Endometrium (tissue), 2 donors: Measurements from ENCODE around the gene APMAP.
"Not testable (repeated sequence)": the region's sequence is repeated elsewhere in the genome, so short reads cannot be mapped to it uniquely, and the experiment has no call there.

Source experiments
- FAIRE-seq: peaks from 2 replicates; lab custom pipeline; 2012; peaks lifted over from hg19 to GRCh38; lab: Jason Lieb, UNC
- donor health status: control.
- donor health status: control.

APMAP gene

DNA sequence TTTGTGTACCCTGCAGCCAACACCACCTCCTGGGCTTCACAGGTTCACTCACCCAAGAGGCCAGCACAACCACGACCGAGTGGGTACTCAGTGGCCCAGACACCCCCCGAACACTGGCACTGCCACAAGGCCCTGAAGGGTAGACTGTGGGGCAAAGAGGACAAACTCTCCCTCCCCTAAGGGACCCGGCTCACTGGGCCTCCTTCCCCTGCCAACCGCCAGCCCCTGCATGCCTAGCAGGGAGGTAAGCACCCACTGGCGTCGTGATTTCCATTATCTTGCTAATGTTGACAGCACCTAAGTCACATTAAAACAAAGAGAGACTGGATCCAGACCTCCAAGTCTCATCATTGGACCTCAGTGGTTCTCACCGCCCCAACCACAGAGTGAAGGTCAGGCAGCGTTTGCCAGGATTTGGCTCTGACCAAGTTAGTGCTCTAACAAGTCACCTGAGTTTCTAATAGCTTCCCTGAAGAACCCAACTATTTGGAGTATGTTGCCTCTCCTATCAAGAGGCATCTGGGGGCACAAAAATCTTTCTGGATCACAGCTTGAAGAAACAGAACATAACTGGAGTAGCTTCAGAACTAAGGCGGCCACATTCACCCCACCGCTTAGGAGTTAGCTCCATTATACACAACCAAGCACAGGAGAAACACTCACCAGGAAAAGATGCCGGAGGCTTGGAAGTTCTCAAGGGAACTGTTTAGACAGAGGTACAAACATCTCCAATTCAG is 14.0 kb upstream of the APMAP start:
- no peak for FAIRE-seq

DNA sequence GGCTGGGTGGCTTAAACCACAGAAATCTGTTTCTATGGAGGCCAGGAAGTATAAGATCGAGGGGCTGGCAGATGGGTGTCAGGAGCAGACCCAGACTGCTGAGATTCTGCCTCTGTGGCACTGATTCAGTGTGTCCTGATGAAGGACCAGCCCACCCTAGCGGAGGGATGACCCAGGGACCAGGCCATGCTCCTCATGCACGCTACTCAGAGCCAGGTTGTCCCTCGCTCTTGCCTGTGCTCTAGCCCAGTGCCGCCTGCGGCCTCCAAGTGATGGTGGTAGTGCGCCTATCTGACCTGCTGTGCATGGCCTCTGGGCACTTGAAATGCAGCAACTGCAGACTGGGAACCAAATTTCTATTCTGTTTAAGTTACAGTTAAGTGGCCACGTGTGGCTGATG is 13.1 kb upstream of the APMAP start:
- no peak for FAIRE-seq

DNA sequence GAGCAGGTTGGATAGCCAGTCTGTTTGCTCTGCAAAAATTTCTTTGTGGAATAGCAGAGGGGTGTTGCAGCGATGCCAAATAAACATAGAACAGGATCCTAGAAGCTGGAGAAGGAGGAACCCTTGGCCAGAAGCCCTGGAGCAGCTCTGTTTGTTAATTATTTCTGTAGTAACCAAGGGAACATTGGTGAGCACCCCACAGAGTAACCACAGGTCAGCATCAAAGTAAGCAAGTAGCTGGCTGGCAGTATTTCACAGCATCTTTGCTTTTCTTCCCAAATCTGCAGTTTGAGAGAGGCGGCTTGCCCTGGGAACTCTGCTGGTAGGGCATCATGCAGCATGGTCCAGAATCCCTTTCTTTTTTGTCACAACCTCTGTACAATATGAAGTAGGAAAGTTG is 12.7 kb upstream of the APMAP start:
- FAIRE-seq = no peak

DNA sequence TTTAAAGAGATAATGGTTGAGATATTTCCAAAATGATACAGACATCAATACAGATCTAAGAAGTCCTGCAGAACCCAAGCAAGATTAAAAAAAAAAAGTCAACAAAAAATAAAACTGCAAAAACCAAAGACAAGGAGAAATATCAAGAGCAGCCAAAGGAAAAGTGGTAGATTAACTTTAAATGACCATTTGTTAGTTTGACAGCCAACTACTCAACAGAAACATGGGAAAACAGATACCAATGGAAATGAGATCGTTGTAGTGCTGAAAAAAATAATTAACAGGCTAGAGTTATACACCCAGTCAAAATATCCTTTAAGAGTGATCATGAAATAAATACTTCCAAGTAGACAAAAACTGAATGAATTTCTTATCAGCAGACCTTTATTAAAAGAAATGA is 10.5 kb upstream of the APMAP start:
- FAIRE-seq = no peak

DNA sequence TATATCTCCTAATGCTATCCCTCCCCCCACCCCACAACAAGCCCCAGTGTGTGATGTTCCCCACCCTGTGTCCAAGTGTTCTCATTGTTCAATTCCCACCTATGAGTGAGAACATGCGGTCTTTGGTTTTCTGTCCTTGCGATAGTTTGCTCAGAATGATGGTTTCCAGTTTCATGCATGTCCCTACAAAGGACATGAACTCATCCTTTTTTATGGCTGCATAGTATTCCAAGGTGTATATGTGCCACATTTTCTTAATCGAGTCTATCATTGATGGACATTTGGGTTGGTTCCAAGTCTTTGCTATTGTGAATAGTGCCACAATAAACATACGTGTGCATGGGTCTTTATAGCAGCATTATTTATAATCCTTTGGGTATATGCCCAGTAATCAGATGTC is 8.8 kb upstream of the APMAP start:
- FAIRE-seq = not testable (repeated sequence)

DNA sequence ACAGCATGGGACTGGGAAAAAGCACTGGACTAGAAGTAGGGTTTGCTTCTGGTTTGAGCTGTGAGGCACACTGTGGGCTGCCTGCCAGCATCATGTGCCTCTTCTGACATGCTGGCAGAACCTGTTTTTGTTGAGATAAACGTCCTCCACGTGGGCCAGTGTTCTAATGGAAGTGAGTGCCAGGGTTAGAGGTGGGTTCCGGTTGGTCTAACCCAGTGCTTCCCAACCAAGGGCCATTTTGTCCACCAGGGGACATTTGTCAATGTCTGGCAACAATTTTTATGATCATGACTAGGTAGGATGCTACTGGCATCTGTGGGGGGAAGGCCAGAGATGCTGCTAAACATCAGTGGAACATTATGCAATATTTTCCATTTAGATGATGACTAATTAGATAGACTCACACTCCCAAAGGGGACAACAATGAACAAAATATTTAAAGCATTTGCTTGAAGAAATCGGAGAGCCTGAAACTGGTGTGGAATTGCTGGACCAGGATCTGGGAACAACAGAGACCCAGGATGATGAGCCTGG is 7.8 kb upstream of the APMAP start:
- FAIRE-seq = no peak

DNA sequence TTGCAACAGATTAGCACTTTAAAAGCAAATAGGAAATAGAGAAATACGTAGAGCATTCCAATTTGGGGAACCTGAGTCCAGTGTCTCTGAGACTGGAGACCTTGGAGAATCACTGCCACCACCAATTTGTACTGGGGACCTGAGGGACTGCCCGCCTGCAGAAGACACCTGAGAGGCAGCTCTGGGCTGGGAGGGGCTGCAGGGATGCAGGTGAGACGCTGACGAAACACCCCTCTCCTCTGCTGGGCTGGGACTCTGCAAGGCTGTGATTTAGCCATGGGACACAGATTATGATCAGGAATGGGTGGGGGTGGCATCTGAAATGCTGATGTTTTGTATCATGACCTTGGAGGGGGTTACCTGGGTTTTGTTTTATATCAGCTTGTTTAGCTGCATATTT is 7.0 kb upstream of the APMAP start:
- FAIRE-seq = no peak

DNA sequence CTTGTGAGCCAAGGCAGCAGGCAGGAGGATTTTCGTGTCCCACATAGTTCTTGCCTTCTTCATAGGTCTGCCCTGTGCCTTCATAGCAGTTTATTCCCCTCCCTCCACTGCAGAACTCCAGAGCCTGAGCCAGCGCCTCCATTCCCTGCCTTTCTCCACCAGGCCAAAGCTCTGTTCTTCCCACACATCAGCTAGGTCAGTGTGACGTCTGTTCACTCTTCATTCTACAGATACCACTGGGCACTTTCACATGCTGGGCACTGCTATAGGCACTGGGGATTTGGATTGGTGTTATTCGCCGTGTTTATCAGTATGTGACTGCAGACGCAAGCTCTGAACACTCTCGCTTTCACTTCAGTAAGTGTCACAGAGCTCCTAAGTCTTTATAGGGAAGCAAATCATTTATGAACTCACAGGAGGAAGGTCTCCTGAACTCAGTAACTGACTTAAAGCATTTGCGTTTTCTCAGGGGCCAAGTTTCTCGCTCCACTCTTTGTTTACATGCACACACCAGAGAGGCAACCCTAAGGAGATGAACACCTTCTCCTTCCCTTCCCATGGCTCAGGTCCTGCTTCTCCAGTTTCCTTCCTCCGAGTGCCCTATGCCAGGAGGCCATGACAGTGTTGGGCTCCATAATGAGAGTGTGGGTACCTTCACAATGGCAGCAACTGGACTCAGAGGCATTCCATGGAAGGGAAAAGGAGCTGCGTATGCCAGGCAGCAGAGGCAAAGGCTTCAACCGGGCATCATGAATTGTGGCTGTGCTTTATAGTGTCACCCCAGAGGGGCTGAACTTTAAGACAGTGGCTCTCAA is 6.3 kb upstream of the APMAP start:
- no peak for FAIRE-seq

DNA sequence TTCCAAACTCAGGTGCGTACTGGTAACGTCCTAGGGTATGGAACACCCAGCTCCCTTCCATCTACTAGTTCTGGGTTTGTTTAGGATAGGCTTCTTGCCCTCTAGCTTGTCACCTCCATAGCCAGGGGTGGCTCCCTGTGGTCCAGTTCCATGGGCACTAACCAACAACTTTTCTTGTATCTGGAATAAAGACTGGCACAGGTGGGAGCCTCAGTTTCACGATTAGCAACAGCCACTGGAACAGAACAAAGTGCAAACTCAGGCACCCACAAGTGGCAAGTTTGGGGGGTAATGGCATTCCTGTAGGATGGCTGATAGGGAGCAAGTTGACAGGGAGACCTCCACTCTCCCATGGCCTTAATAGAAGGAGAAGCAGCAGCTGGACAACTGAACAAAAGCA is 5.6 kb upstream of the APMAP start:
- FAIRE-seq = no peak

DNA sequence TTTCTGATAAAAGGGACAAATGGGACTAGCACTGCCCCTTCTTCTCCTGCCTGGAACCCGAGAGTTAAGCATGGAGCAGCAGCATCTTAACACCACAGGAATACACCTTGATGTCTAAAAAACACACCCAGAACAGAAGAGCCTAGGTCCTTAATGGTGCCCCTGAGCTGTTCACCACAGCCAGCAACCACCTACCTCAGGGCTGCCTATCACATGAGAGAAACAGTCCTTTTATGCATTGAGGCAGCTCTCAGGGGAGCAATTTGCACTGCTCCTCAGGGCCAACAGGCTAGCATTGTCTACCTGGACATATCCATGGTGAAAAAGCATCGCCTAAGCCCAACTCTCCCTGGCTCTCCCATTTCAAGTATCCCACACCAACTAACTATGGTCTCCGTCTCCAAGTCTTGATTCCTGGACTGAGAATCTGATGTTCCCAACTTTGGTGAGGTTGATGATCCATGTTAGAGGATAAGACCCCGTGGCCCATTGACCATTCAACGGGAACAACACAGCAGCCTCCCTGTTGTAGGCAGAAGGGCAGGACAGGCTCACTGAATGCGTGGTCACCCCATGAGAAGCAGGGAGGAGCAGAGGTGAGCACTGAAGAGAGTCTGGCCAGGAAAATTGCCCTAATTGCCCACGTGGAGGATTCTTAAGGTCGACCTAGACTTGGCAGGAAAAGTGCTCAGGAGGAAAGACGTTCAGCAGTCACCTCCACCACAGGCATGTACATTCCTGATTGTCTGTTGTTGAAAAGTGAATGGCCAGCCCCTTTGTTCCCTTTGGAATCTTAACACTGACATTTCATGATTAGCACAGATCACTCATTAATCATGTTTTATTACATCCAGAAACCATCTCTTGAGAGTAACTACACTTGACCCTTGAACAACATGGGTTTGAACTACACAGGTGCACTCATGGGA is 4.2 kb upstream of the APMAP start:
- FAIRE-seq = no peak

DNA sequence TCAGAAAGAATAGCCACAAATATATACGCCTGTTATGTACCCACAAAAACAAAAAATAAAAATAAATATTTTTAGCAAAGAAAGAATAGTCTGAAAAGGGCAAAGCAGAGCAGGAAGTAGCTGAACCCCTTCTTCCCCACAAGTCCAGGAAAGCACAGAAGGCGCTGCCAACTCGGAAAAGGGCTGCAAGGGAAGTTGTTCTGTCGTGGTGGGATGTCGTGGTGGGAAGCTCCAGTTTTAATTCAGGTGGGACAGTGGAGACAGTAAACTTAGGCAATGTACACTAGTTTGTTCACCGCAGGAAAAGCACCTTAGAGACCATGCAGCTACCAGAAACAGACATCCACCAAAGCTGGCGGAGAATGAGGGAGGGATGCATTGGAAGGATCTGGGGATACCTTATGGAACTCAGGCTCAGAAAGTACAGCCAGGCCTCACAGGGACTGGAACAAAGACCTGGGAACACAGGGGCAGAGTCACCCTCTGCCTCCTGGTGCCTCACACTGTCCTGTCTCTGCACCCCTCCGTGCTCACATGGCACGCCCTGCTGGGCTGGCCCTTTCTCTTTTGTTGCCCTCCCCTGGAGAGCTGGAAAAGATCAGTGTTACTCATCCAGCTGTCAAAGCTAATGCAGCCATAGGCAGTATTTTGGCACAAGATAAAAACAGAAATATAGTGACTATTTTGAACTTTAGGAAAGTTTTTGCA is 3.3 kb upstream of the APMAP start:
- FAIRE-seq = no peak

DNA sequence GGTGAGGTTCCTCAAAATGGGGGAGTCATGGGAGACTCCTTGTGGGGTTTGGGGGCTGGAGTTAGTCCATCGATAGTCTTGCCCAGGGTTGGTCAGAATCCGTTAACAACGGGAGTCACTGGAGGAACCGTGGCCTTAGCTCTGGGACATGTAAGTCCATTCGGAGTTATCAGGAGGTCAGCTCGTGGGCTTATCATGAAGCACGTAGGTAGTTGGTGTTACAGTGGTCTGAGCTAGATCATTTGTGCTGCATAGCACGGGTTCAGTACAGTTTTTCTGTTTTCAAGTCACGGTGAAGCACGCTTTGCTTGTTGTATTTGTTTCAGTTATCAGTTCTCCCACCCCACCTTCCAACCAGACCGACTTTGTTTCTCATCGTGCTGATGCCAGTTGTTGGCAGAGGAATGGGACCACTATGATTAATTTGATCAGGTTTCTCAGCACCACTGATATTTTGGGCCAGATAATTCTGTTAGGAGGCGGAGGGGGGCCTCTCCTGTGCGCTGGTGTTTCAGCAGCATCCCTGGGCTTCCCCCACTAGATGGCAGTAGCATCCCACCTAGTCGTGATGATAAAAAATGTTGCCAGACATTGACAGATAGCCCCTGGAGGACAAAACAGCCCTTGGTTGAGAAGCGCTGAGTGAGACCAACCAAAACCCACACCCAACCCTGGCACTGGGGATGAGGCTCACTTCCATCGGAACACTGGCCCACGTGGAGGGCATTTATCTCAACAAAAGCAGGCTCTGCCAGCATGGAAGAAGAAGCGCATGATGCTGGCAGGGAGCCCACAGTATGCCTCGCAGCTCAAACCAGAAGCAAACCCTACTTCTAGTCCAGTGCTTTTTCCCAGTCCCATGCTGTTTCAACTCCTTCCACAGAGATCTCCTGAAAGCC is 2.2 kb upstream of the APMAP start:
- no peak for FAIRE-seq

DNA sequence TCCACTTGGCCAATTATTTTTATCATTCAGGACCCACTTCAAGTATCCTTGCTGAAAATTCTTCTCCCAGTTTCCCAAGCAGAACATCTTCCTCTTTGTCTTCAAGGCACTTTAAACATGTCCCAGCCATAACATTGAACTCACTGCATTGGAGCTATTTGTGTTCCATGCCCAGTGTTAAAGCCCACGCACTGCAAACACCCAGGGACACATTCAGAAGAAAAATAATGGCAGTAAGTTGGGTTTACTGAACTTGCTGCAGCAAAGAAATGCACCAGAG is 1.6 kb upstream of the APMAP start:
- no peak for FAIRE-seq

DNA sequence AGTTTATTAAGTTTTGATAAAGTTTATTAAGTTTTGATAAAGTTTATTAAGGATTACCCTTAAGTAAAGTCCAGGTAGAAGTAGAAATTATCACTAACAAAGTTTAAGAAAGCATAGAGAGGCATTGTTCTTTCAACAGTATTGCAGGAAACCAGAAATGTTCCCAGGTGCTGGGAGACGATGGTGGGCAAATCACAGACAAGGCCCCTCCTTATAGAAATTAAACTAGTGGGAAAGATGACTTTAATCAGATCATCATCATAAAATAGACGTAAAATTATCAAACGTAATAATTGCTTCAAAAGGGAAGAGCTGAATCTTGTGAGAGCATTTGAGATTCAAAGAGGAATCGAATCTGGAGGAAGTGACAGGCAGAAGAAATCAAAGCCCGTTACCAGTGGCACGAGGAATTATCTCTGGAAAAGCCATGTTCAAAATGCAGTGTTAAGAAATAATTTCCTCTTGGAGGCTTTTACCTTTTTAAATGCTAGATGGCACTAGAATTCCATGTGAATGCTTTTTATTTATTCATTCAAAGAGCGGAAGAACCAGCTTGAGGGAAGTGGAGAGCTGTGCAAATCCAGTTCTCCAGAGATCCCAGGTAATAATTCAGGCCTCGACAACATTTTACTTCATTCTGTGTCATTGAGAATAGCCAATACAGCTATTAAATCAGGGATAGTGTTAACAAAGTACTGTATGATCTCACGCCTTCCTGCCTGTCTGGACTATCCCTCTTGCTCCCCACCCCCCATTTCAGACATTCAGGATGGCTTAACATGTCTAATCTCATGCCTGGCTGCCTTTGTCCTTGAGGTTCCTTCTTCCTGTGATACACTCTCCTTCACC is 1.0 kb upstream of the APMAP start:
- no peak for FAIRE-seq

DNA sequence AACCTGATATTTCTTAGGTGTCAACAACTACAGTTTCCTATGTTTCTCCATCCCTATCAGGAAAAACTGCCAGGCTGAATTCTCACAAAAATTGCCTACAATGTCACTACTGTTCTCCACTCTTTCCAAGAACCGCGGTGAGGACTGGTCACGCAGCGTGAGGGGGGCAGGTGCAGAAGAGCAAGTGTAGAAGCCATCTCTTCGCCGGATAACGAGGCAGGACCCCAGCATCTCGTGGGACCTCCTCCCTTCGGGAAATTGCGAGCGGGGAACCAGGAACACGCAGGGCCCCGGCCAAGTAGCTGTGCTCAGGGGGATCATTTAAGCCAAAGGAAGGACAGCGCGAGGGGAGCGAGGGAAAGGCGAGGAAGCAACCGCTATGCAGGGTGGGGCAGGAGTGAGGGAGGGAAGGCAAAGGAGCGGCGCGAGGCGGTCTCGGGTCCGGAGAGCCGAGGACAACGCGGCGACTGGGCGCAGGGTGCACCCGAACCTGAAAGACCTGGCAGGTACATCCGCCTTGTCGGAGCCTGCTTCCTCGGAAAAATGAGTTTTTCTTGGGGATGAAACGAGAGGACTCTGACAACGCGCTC is 559 bp downstream of the APMAP start:
- no peak for FAIRE-seq

DNA sequence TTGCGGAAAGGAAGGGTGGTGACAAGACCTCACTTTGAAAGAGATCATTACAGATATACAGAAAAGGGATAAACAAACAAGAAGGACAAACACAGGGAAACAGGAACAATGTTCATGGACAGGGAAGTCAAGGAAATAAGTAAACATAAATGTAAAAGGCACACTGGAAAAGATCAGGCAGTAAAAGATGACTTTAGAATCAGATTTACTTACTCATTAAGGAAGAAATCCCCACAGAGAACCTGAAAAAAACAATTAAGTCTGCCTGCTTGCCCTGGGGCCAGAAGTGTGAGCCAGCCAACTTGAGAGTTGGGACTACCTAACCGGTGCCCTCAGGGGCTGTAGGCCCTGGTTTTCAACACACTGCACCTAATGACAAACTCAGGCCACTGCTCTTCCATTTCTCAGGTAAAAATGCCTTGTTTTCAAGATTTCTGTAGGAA is 1.7 kb downstream of the APMAP start:
- no peak for FAIRE-seq

DNA sequence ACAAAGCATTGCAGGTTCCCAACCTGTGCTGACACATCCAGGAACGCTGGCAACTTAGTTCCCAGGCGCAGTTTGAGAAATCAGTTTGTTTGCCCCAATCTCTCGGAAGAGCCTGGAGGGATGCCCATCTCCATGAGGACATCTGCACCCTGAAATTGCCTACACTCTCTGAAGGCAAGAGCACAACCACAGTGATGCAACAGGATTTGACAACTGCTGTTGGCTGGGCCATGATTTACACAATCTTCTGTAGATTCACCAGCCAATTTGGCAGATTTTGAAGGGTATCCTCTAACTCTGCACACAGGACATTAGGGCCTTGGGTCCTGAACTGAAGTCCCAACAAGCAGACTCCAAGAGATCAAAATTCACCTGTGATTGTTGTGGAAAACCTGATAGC is 3.4 kb downstream of the APMAP start:
- no peak for FAIRE-seq

DNA sequence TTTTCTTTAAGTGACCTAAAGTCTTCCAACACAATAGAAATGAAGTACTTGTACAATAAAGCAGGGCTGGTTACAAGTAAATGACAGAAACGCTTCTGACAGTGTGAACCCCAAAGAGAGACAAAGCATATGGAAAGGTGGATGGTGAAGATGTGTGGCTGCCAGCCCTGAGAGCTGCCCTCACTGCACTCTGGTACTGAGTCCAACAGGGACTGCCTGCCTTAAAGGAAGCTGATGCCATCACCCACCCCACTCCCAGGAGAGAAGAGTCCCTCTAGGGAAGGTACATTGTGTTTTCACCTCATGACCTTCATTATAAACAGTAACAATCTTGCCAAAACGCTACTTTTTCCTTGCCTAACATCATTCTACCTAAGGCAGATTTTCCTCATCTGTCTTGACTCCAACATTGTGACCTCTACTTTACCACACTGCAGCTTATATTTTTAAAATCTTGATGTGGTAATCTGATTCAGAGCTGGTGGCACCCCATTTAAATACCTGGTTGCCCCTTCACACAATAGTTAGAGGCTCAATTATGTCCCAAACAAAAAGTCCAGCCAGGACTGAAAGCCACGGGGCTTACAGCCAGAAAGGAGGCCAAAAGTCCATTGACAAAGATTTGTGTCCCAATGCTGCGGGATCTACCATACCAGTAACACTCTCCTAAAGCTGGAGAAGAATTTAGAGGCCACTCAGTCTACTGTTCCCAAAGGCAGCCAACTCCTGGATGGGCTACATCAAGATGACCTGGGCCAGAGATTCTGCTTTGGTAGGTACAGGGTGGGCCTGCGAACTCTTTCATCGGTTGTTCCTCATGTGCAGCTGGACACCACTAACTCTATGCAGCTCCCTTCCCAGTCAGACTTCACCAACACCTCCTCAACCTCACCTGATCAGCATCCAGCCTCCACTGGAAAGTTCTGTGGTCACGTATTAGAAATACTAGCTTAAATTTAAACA is 4.4 kb downstream of the APMAP start:
- FAIRE-seq = no peak
